ENCODE data around the gene NR4A3. TPM values are rescaled to one million over a fixed set of nuclear protein-coding genes. Genes with fewer than 3 reads are reported as not detected.

The NR4A3 gene
- polyA plus RNA-seq, 1 experiment, result 2.3 TPM

DNA sequence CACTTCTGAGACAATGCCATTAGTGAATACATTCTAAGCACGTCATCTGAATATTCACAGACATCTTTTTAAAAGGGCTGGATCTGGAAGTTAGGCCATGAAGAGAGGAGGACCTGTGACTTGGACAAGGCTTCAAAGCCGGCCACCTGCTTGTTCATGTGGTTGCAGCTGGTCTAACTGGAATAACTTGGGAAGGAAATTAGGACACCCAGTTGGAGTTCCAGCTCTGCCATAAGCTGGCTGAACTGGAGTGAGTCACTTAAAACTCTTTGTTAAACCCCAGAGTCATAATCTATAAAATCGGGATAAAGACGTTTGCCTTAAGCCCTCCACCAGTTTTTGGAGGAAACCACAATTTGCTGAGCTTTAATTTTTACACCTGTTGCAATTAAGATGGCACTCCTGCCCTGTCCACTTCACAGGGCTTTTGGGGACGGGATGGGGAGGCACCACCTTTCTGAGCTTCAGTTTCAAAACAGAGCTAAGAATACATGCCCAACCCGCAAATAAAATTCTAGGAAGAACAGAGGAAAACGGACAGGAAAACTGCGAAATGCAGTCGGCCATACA lies 84.2 kb downstream of the NR4A3 start:
- ChIA-PET CTCF (interaction anchor here (1.1 to 1.9 kb wide), 3 partner anchors 10 to 440 kb away, joined by 3 to 8 read pairs (median 4); no protein-coding TSS in a partner anchor), POLR2A (interaction anchor here (0.6 kb wide), 1 partner anchor 261 kb away, joined by 3 read pairs; no protein-coding TSS in a partner anchor)
- no peaks in the 10 kb centered on the region for H3K36me3 ChIP-seq (ENCODE audit: control insufficient read depth, insufficient read depth, low read length)
- H3K4me3 ChIP-seq (ENCODE audit: low read depth, low read length), result peak overlapping the region; percentile 88
- TF ChIP-seq CTCF (IDR thresholded peaks at IDR 0.05; ENCODE audit: insufficient read depth, low read depth, low read length), result no peak
- H3K27me3 ChIP-seq (ENCODE audit: control insufficient read depth, insufficient read depth, low read length), result no peaks in the 10 kb centered on the region
- DNase-seq (ENCODE audit: low read depth), result no peak

DNA sequence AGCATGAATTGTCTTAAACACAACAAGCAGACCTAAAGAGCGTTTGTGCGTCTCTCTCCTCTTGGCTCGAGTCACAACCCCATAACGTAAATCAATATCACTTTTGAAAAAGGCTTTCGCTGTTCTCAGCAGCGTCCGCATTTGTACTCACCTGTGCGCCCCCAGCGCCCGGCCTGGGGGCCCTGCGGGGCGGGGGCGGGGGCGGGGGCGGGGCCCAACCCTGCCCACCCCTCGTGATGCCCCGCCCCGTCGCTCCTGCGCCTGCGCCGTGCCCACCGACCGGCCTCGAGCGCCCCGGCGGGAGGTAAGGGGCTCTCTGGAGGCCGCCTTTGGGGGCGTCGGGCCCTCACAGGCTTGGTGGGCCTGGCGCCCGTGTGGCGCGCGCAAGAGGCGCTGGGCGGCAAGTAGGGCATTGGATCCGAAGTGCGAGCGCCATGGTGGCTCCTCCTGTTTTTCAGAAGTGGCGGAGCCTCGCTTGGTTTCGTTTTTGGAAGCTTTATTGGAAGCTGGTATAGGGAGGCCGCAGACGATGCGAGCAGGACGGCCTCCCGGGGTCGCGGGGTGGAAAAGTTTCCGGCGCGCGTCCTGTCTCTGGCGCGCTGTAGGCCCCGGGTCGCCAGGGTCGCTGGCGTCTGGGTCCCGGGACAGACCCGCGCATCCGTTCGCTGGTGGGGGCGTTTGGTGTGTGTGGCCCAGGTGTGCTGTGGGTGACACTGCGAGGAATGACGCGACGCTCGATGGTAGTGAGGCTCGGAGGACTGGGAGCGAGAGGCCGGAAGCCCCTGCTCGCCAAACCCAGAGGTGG lies 84.9 kb downstream of the NR4A3 start, which contains the start of gene STX17:
TSS of gene STX17 (plus strand) at position 252 of the 805 bp plus-strand sequence. CDS start 8,586 bp downstream, outside the sequence.
- peak within 1 kb of the TSS; percentile 88 for H3K4me3 ChIP-seq (ENCODE audit: low read depth, low read length)
- 0 out of 2 replicates have a peak, but pooled peaks have one; percentile 2 for TF ChIP-seq CTCF (IDR thresholded peaks at IDR 0.05; ENCODE audit: insufficient read depth, low read depth, low read length)
- peak; percentile 11 for DNase-seq (ENCODE audit: low read depth)
- ChIA-PET POLR2A (no interaction called here), CTCF (interaction anchor here (0.6 to 1.9 kb wide), 4 partner anchors 11 to 441 kb away, joined by 3 to 8 read pairs (median 4); no protein-coding TSS in a partner anchor)
- H3K27me3 ChIP-seq (ENCODE audit: control insufficient read depth, insufficient read depth, low read length), result no peaks in the 10 kb centered on the region
- H3K36me3 ChIP-seq (ENCODE audit: control insufficient read depth, insufficient read depth, low read length), result no peaks in the 10 kb centered on the region

DNA sequence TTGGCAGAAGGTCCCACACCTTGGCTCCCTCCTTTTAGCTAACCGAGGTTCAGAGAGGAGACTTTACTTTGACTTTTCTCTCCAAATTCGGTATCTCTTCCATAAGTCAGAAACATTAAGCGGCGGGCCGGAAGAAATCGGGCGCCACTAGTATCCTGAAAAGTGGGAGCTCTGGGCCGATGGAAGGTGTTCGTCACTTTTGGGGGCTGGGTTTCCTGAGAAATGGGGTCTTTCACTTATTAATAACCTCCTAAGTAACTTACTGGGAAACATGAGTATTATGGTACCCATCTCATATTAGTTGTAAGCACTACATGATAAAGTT lies 85.5 kb downstream of the NR4A3 start:
- CTCF ChIA-PET, result interaction anchor here (0.6 to 1.6 kb wide), 2 partner anchors 104 to 441 kb away, joined by 3 to 4 read pairs; no protein-coding TSS in a partner anchor
- POLR2A ChIA-PET, result no interaction called here
- Histone ChIP-seq H3K4me3 (ENCODE audit: low read depth, low read length) (peak overlapping the region; percentile 88), H3K36me3 (ENCODE audit: control insufficient read depth, insufficient read depth, low read length) (no peaks in the 10 kb centered on the region), H3K27me3 (ENCODE audit: control insufficient read depth, insufficient read depth, low read length) (no peaks in the 10 kb centered on the region)
- no peak for TF ChIP-seq CTCF (IDR thresholded peaks at IDR 0.05; ENCODE audit: insufficient read depth, low read depth, low read length)
- no peak for DNase-seq (ENCODE audit: low read depth)

GRCh38 chr9:99911600-99911999 lies 89.9 kb downstream of the NR4A3 start:
- DNase-seq (ENCODE audit: low read depth), result no peak
- TF ChIP-seq CTCF (IDR thresholded peaks at IDR 0.05; ENCODE audit: insufficient read depth, low read depth, low read length), result no peak
- no peaks in the 10 kb centered on the region for H3K27me3 ChIP-seq (ENCODE audit: control insufficient read depth, insufficient read depth, low read length)
- no peaks in the 10 kb centered on the region for H3K36me3 ChIP-seq (ENCODE audit: control insufficient read depth, insufficient read depth, low read length)
- H3K4me3 ChIP-seq (ENCODE audit: low read depth, low read length), result no peak overlapping the region
- POLR2A ChIA-PET, result no interaction called here
- CTCF ChIA-PET, result interaction anchor here (0.6 kb wide), 1 partner anchor 1702 kb away, joined by 4 read pairs; no protein-coding TSS in a partner anchor

Other genes with a start within 250 kb of the NR4A3 start
- gene STX17, start 84.8 kb downstream of the NR4A3 start, polyA plus RNA-seq (2011; rRNA removed), result 6.9 and 13.2 TPM in 2 replicates

Measured in BJ (cell line).